SK-N-MC (cell line): ENCODE data around the gene ZNF664.

Experiments
- DNase-seq: peaks from one replicate; pipeline ENCODE4 v3.0.0-alpha.2; 2011; ENCODE audit warnings: low read depth, low spot score
- H3K27ac ChIP-seq: fragments of 200-600 bp; sonication (generic); 2 replicates; pipeline ENCODE4 v1.5.1; 2016; ENCODE audit warnings: mixed run types
- H3K36me3 ChIP-seq: fragments of 200-600 bp; sonication (generic); 2 replicates; pipeline ENCODE4 v1.6.1; 2017; ENCODE audit warnings: antibody characterized with exemption, low read length, mixed read lengths; ENCODE audit not compliant: insufficient read depth
- H3K4me3 ChIP-seq: fragments of 200-600 bp; sonication (generic); 2 replicates; pipeline ENCODE4 v1.5.1; 2016
- H3K9ac ChIP-seq: fragments of 200-600 bp; sonication (generic); 2 replicates; pipeline ENCODE4 v1.8.0; 2017; ENCODE audit warnings: mixed run types, mixed read lengths; ENCODE audit not compliant: insufficient read length
- H3K9me3 ChIP-seq: fragments of 200-600 bp; sonication (generic); 2 replicates; pipeline ENCODE4 v1.6.1; 2017; ENCODE audit warnings: low read depth, mild to moderate bottlenecking, antibody characterized with exemption, low read length, moderate library complexity, mixed read lengths
- EZH2 ChIP-seq: fragments of 200-600 bp; sonication (generic); IDR thresholded peaks from one replicate; pipeline ENCODE4 v1.6.1; 2017; ENCODE audit warnings: antibody characterized with exemption
- FOXP2 ChIP-seq: optimal IDR thresholded peaks from 2 replicates; pipeline ENCODE3; 2011; ENCODE audit warnings: mild to moderate bottlenecking, moderate library complexity; ENCODE audit not compliant: insufficient read depth; ENCODE audit errors: extremely low read length, control extremely low read depth
- POLR2AphosphoS5 ChIP-seq: IDR thresholded peaks from 2 replicates; pipeline ENCODE4 v1.6.1; 2012; ENCODE audit warnings: mild to moderate bottlenecking, low read depth, low read length, borderline replicate concordance

Gene ZNF664

DNA sequence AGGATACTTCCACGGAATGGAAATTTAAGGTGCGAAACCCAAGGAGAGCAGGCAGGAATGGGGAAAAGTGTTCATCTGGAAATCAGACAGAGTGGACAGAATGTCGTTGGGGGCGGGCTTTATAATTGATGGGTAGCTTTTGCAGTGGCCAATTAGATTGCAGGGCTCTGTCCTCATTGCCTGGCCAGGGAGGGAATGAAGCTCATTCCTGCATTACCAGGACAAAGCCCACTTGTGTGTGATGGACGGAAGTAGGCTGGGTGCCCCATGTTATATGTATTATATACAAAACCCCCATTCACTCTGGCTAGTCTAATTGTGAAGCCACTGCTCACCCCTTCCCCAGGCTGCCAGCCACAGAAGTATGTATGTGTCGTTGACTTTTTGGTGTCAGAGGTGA lies 23.6 kb downstream of the ZNF664 start:
- peaks cover 37% of the 10 kb centered on the region for H3K36me3 ChIP-seq

GRCh38 chr12:123997033-123997822 lies 24.2 kb downstream of the ZNF664 start:
- H3K4me3 ChIP-seq, result no peak overlapping the region
- DNase-seq, result no peak
- no peak overlapping the region for H3K27ac ChIP-seq
- peaks cover 34% of the 10 kb centered on the region for H3K36me3 ChIP-seq
- TF ChIP-seq POLR2AphosphoS5 (no peak), EZH2 (no peak), FOXP2 (no peak)
- no peak overlapping the region for H3K9ac ChIP-seq
- no peaks in the 10 kb centered on the region for H3K9me3 ChIP-seq

More for the DNA sequence above, 23.6 kb downstream of the ZNF664 start:
- H3K4me3 ChIP-seq, result no peak overlapping the region
- no peak overlapping the region for H3K9ac ChIP-seq
- no peak for DNase-seq
- no peak overlapping the region for H3K27ac ChIP-seq
- TF ChIP-seq FOXP2, result no peak
- TF ChIP-seq EZH2, result no peak
- TF ChIP-seq POLR2AphosphoS5, result no peak
- no peaks in the 10 kb centered on the region for H3K9me3 ChIP-seq

DNA sequence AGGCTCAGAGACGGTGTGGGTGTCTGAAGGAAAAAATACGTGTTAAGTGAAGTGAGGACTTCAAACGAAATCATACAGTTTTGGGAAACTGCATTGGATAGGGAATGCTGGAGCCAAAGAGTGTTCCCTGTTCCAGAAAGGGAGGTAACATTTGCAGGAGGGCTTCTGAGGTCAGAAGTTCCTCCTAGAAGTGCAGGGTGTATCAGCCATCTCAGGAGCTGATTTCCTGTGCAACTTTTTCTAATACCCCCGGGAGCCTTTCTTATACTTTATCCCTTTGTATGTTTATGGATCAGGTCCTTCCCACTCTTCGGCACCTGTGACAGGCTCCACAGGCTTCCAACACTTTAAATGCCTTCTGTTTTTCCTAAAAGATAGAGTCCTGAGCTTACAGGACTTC lies 24.9 kb downstream of the ZNF664 start:
- no peaks in the 10 kb centered on the region for H3K9me3 ChIP-seq
- H3K27ac ChIP-seq, result no peak overlapping the region
- no peak for DNase-seq
- H3K9ac ChIP-seq, result no peak overlapping the region
- TF ChIP-seq FOXP2 (no peak), EZH2 (no peak), POLR2AphosphoS5 (no peak)
- no peak overlapping the region for H3K4me3 ChIP-seq
- peaks cover 31% of the 10 kb centered on the region for H3K36me3 ChIP-seq

DNA sequence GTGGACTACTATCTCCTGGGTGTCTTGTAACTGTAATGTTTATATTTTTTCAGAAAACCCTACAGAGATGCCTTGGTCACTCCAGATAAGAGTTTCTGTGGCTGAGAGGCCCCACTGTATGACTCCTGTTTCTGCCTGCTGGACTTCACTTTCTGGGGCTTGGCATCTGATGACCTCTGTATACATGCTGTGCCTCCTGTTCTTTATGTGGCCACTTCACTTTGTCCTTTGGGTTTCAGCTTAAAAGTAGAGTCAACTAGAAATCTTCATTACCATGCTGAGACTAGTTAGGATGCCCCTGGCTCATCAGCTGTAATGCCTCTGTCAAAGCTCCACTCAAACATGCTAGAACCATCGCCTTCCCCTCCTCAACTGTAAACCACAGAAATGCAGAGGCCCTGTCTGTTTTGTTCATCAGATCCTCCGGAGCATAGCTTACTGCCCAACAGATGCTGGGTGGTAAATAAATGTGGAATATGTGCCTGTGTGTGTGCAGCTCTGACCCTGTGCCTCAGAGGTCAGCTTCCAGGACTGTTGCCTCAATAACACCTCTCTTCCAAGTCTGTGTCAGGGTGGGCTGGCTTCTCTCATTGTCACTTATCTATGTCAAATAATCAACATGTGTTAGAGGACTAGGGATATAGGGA lies 25.5 kb downstream of the ZNF664 start:
- H3K36me3 ChIP-seq, result peaks cover 30% of the 10 kb centered on the region
- no peak overlapping the region for H3K4me3 ChIP-seq
- H3K27ac ChIP-seq, result no peak overlapping the region
- DNase-seq, result no peak
- no peak overlapping the region for H3K9ac ChIP-seq
- H3K9me3 ChIP-seq, result no peaks in the 10 kb centered on the region
- TF ChIP-seq FOXP2 (no peak), POLR2AphosphoS5 (no peak), EZH2 (no peak)

DNA sequence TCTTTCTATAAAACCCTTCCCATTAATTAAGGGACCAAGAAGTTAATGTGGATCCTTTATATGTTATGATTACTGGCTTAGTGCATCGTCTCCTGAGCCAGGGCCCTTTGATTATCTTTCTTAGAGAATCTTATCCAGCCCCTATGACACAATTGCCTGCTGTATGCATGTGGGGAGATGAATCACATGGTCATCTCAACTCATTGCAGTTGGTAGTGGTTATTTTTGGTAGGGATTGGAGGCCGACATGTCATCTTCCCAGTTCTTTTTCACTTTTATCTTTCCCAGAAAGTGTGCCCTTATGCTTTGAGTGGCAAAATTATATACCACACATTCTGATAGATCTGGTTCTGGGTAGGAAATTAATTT lies 26.0 kb downstream of the ZNF664 start:
- Histone ChIP-seq H3K27ac (no peak overlapping the region), H3K9me3 (no peaks in the 10 kb centered on the region), H3K36me3 (peaks cover 30% of the 10 kb centered on the region), H3K4me3 (no peak overlapping the region), H3K9ac (no peak overlapping the region)
- DNase-seq, result no peak
- TF ChIP-seq EZH2, result no peak

DNA sequence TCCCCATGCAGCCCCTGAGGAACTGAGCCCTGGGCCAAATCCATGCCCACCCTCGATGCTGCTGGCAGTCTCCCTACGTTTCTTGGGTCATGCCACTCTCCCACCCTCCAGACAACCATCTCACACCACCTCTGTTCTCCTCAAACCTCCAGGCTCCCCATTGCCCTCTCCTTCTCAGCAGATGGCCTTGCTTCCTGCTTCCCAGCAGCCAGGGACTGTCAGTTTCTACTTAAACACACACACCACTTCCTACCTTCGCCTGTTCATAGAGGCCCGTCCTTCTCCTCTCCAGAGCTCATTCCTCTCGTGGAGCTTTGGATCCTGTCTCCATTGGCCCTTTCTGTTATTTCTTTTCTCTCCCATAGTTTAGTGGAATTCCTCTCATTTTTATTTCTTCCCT lies 27.1 kb downstream of the ZNF664 start:
- H3K4me3 ChIP-seq, result no peak overlapping the region
- DNase-seq, result no peak
- no peaks in the 10 kb centered on the region for H3K9me3 ChIP-seq
- H3K36me3 ChIP-seq, result peaks cover 36% of the 10 kb centered on the region
- no peak for TF ChIP-seq POLR2AphosphoS5
- no peak for TF ChIP-seq EZH2
- no peak for TF ChIP-seq FOXP2
- no peak overlapping the region for H3K27ac ChIP-seq
- no peak overlapping the region for H3K9ac ChIP-seq

- no peak overlapping the region for H3K4me3 ChIP-seq
- TF ChIP-seq EZH2 (no peak), POLR2AphosphoS5 (no peak), FOXP2 (no peak)
- H3K9me3 ChIP-seq, result no peaks in the 10 kb centered on the region
- no peak for DNase-seq
- no peak overlapping the region for H3K27ac ChIP-seq
- H3K9ac ChIP-seq, result no peak overlapping the region
- H3K36me3 ChIP-seq, result peaks cover 46% of the 10 kb centered on the region
Measured at GRCh38 chr12:124001343-124001742, 28.3 kb downstream of the ZNF664 start.

GRCh38 chr12:124002021-124002644 lies 29.1 kb downstream of the ZNF664 start:
- no peak for DNase-seq
- H3K4me3 ChIP-seq, result no peak overlapping the region
- no peak overlapping the region for H3K9ac ChIP-seq
- TF ChIP-seq POLR2AphosphoS5, result no peak
- TF ChIP-seq EZH2, result no peak
- no peak for TF ChIP-seq FOXP2
- peaks cover 46% of the 10 kb centered on the region for H3K36me3 ChIP-seq
- no peak overlapping the region for H3K27ac ChIP-seq
- no peaks in the 10 kb centered on the region for H3K9me3 ChIP-seq
